Mammary epithelial cell (primary cell): ENCODE measurements around the gene ABCB8.

Source experiments
- CTCF ChIP-seq, 2 donors: IDR thresholded peaks in 1 of 2; conservative IDR thresholded peaks in 1 of 2; 2 replicates each; pipeline ENCODE4 v1.5.1; 2011 to 2012; ENCODE audit warnings: inconsistent platforms in 2 of 2, low read length in 2 of 2, mild to moderate bottlenecking in 2 of 2, control low read depth in 1 of 2, low read depth in 1 of 2; ENCODE audit not compliant: insufficient read depth in 1 of 2; ENCODE audit errors: extremely low read depth in 1 of 2
- EZH2 ChIP-seq: IDR thresholded peaks from 2 replicates; pipeline ENCODE4 v1.6.1; 2012; ENCODE audit warnings: low read length, inconsistent platforms, borderline replicate concordance

GRCh38 chr7:151060113-151060415, 31.8 kb downstream of the ABCB8 start:
- TF ChIP-seq CTCF (conservative IDR thresholded peaks at IDR 0.05 in 1 of 2, IDR thresholded peaks at IDR 0.05 in 1 of 2; ENCODE audit: extremely low read depth in 1 of 2, insufficient read depth in 1 of 2, low read depth in 1 of 2, low read length in 2 of 2): no peak
- no peak for TF ChIP-seq EZH2
